B cell (primary cell): Measurements from ENCODE around the gene ETFRF1.

Experiments used
- EZH2 ChIP-seq: IDR thresholded peaks from 2 replicates; pipeline ENCODE4 v1.6.1; 2012; ENCODE audit warnings: borderline replicate concordance, low read depth, mild to moderate bottlenecking, moderate library complexity, low read length; ENCODE audit not compliant: insufficient read depth, poor library complexity, severe bottlenecking
- TF ChIP-seq, protein P1 (sequence below): fragments of 200-600 bp; IDR thresholded peaks from one replicate; pipeline ENCODE4 v1.8.0; 2022; ENCODE audit warnings: antibody characterized with exemption, mild to moderate bottlenecking

DNA sequence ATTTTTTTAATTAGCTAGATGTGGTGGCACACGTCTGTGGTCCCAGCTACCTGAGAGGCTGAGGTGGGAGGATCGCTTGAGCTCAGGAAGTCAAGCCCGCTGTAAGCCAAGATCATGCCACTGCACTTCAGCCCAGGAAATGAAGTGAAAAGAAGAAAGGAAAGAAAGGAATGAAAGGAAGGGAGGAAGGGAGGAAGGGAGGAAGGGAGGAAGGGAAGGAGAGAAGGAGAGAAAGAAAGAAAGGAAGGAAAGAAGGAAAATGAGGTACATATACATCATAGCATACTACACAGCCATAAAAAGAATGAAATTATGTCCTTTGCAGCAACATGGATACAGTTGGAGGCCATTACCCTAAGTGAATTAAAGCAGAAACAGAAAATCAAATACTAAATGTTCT is 12.3 kb upstream of the ETFRF1 start:
- TF ChIP-seq, protein P1, sequence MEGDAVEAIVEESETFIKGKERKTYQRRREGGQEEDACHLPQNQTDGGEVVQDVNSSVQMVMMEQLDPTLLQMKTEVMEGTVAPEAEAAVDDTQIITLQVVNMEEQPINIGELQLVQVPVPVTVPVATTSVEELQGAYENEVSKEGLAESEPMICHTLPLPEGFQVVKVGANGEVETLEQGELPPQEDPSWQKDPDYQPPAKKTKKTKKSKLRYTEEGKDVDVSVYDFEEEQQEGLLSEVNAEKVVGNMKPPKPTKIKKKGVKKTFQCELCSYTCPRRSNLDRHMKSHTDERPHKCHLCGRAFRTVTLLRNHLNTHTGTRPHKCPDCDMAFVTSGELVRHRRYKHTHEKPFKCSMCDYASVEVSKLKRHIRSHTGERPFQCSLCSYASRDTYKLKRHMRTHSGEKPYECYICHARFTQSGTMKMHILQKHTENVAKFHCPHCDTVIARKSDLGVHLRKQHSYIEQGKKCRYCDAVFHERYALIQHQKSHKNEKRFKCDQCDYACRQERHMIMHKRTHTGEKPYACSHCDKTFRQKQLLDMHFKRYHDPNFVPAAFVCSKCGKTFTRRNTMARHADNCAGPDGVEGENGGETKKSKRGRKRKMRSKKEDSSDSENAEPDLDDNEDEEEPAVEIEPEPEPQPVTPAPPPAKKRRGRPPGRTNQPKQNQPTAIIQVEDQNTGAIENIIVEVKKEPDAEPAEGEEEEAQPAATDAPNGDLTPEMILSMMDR = no peak
- TF ChIP-seq EZH2 = no peak
